Neural cell (in vitro differentiated cells): ENCODE data around the gene PHLDB2.

Experiments
- EZH2 ChIP-seq: fragments of 200-600, 300-800 bp; shearing (Covaris generic), sonication (generic); IDR thresholded peaks from 2 replicates; pipeline ENCODE4 v1.6.1; 2014; ENCODE audit warnings: antibody characterized with exemption, low read length, borderline replicate concordance, mild to moderate bottlenecking; ENCODE audit not compliant: insufficient read depth, poor library complexity, severe bottlenecking
- POLR2AphosphoS5 ChIP-seq: IDR thresholded peaks from 2 replicates; pipeline ENCODE4 v1.6.1; 2012
- TF ChIP-seq, protein P1 (sequence below): fragments of 450-650 bp; IDR thresholded peaks from 2 replicates; pipeline ENCODE4 v1.5.1; 2014; ENCODE audit warnings: antibody characterized with exemption, mild to moderate bottlenecking, moderate library complexity; ENCODE audit not compliant: poor library complexity, severe bottlenecking

DNA sequence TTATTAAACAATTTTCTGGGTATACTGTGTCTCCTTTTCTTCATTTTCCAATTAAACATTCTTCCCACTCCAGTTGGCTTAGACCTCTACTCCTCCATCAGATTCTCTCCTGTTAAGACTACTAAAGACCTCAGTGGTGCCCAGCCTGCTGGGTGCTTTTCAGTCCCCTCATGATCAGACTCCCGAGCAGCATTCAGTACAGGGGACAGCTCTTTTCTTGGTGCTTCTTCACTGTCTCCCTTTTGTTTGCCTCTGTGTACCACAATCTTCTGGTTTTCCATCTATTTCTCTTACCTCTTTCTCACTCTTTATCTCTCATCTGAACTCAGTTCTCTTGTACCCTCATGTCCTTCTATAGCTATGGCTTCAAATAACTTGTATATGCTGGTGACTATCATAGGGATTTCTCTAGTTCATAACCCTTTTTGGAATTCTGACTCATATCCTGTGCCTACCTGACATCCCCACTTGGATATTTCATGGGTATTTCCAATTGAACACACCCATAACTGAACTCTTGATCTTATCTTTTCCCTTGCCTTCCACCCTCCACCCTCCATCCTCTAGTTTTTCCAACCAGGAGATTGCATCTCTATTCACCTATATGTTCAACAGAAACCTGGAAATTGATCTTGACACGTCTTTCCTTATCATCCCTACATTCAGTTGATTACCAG, 64.2 kb downstream of the PHLDB2 start:
- TF ChIP-seq, protein P1, sequence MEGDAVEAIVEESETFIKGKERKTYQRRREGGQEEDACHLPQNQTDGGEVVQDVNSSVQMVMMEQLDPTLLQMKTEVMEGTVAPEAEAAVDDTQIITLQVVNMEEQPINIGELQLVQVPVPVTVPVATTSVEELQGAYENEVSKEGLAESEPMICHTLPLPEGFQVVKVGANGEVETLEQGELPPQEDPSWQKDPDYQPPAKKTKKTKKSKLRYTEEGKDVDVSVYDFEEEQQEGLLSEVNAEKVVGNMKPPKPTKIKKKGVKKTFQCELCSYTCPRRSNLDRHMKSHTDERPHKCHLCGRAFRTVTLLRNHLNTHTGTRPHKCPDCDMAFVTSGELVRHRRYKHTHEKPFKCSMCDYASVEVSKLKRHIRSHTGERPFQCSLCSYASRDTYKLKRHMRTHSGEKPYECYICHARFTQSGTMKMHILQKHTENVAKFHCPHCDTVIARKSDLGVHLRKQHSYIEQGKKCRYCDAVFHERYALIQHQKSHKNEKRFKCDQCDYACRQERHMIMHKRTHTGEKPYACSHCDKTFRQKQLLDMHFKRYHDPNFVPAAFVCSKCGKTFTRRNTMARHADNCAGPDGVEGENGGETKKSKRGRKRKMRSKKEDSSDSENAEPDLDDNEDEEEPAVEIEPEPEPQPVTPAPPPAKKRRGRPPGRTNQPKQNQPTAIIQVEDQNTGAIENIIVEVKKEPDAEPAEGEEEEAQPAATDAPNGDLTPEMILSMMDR: no peak
- TF ChIP-seq POLR2AphosphoS5: no peak
- TF ChIP-seq EZH2: no peak
